ENCODE data around the gene TYW3. TPM values are rescaled to one million over a fixed set of nuclear protein-coding genes. Genes with fewer than 3 reads are reported as not detected.
A peak's percentile ranks its signal among the peaks of the same experiment; 100 is the strongest.
"Not testable (repeated sequence)": the region's sequence is repeated elsewhere in the genome, so short reads cannot be mapped to it uniquely, and the experiment has no call there.

Gene TYW3
- total RNA-seq, 1 donor from 2014 or later = 9.7 TPM

DNA sequence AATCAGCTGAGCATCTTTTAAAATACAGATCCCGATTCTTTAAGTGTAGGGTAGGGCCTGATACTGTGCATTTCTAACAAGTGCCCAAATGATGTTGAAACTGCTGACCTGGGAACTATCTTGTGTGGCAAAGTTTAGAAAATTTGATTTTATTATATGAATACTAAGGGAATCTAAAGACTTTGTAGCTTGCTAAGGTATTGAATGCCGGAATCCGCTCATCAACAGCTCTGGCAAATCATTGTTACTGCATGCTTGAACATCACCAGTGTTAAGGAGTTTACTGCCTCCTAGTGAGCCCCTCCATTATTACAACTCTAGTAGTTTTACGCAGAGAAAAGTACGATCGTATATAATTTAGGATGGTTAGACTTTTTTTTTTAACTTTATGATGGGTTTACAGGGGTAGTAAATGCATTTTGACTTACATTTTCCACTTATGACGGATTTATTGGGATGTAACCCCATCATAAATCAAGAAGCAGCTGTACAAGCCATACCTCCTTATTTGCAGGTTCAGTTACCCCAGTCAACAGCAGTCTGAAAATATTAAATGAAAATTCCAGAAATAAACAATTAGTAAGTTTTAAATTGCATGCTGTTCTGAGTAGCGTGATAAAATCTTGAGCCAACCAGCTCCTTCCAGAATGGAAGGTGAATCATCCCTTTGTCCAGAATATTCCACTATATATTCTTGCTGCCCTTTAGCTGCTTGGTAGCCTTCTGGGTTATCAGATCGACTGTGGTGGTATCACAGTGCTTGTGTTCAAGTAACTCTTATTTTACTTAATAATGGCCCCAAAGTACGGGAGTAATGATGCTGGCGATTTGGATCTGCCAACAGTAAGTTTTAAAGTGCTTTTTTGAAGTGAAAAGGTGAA is 892 bp downstream of the TYW3 start:
- DNase-seq (ENCODE audit: low read depth) = peak; percentile 75
- Histone ChIP-seq H3K27me3 (ENCODE audit: control insufficient read depth, insufficient read depth, low read length) (no peaks in the 10 kb centered on the region), H3K4me3 (ENCODE audit: low read depth, low read length) (peak overlapping the region; percentile 49), H3K36me3 (ENCODE audit: control insufficient read depth, insufficient read depth, low read length) (peaks cover 3% of the 10 kb centered on the region)
- TF ChIP-seq, protein P1, sequence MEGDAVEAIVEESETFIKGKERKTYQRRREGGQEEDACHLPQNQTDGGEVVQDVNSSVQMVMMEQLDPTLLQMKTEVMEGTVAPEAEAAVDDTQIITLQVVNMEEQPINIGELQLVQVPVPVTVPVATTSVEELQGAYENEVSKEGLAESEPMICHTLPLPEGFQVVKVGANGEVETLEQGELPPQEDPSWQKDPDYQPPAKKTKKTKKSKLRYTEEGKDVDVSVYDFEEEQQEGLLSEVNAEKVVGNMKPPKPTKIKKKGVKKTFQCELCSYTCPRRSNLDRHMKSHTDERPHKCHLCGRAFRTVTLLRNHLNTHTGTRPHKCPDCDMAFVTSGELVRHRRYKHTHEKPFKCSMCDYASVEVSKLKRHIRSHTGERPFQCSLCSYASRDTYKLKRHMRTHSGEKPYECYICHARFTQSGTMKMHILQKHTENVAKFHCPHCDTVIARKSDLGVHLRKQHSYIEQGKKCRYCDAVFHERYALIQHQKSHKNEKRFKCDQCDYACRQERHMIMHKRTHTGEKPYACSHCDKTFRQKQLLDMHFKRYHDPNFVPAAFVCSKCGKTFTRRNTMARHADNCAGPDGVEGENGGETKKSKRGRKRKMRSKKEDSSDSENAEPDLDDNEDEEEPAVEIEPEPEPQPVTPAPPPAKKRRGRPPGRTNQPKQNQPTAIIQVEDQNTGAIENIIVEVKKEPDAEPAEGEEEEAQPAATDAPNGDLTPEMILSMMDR (IDR thresholded peaks at IDR 0.05; ENCODE audit: insufficient read depth, low read length, severe bottlenecking) = peak; percentile 64
- FAIRE-seq = no peak

DNA sequence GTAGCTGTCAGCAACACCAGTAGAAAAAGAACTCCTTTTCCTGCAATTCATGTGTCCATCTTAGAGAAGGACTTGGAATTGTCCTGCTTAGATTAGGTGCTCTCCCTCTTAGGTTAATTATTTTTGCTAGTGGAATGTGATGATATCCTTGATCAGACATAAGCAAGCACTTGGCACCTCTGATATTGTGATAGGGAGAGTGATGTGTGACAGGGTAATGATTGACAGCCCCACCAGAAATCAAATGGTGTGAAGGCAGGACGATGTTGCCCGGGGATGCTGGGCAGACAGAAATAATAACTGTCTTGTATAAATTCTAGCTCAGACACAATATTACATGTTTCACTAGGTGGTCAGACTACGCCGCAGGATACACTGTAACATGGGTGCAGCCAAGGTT is 4.4 kb downstream of the TYW3 start:
- no peaks in the 10 kb centered on the region for H3K27me3 ChIP-seq (ENCODE audit: control insufficient read depth, insufficient read depth, low read length)
- DNase-seq (ENCODE audit: low read depth) (no peak), FAIRE-seq (no peak)
- TF ChIP-seq, protein P1 (IDR thresholded peaks at IDR 0.05; ENCODE audit: insufficient read depth, low read length, severe bottlenecking) = no peak
- peaks cover 5% of the 10 kb centered on the region for H3K36me3 ChIP-seq (ENCODE audit: control insufficient read depth, insufficient read depth, low read length)
- no peak overlapping the region for H3K4me3 ChIP-seq (ENCODE audit: low read depth, low read length)

DNA sequence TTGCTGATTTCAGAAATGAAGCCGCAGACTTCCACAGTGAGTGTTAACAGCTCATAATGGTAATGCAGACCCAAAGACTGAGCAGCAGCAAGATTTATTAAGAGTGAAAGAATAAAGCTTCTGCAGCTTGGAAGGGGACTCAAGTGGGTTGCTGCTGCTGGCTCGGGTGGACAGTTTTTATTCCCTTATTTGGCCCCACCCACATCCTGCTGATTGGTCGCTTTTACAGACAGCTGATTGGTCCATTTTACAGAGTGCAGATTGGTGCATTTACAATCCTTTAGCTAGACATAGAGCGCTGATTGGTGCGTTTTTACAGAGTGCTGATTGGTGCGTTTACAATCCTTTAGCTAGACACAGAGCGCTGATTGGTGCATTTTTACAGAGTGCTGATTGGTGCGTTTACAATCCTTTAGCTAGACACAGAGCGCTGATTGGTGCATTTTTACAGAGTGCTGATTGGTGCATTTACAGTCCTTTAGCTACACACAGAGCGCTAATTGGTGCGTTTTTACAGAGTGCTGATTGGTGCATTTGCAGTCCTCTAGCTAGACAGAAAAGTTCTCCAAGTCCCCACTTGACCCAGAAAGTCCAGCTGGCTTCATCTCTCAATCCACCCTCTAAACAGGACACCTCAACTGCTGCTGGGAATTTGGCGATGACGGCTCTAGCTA is 7.5 kb downstream of the TYW3 start:
- not testable (repeated sequence) for FAIRE-seq

DNA sequence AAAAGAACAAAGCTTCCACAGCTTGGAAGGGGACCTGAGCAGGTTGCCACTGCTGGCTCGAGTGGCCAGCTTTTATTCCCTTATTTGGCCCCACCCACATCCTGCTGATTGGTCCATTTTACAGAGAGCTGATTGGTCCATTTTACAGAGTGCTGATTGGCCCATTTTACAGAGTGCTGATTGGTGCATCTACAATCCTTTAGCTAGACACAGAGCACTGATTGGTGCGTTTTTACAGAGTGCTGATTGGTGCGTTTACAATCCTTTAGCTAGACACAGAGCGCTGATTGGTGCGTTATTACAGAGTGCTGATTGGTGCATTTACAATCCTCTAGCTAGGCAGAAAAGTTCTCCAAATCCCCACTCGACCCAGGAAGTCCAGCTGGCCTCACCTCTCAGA is 12.3 kb downstream of the TYW3 start:
- not testable (repeated sequence) for H3K36me3 ChIP-seq (ENCODE audit: control insufficient read depth, insufficient read depth, low read length); FAIRE-seq

More for the DNA sequence above, 7.5 kb downstream of the TYW3 start:
- DNase-seq (ENCODE audit: low read depth); H3K36me3 ChIP-seq (ENCODE audit: control insufficient read depth, insufficient read depth, low read length); H3K4me3 ChIP-seq (ENCODE audit: low read depth, low read length); H3K27me3 ChIP-seq (ENCODE audit: control insufficient read depth, insufficient read depth, low read length): not testable (repeated sequence)

DNA sequence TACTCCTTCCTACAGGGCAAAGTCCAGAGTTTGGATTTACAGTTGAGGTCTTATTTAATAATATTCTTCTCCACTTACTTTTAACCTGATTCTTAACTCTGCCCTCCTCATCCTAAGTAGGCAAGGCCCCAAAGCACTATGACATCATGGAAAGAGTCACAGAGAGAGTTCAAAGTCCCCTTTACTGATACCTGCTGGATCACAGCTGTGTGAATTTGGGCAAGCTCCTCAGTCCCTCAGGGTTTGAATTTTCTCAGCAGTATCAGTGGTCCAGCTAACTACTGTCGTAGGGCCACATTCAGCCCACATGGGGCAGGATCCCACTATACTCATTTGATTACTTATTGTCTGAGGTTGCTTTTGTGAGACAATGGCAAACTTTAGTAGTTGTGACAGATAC is 16.0 kb downstream of the TYW3 start:
- DNase-seq (ENCODE audit: low read depth) (no peak), FAIRE-seq (no peak)
- Histone ChIP-seq H3K27me3 (ENCODE audit: control insufficient read depth, insufficient read depth, low read length) (no peaks in the 10 kb centered on the region), H3K4me3 (ENCODE audit: low read depth, low read length) (no peak overlapping the region), H3K36me3 (ENCODE audit: control insufficient read depth, insufficient read depth, low read length) (peaks cover 5% of the 10 kb centered on the region)
- TF ChIP-seq, protein P1 (IDR thresholded peaks at IDR 0.05; ENCODE audit: insufficient read depth, low read length, severe bottlenecking) = no peak

More for the DNA sequence above, 12.3 kb downstream of the TYW3 start:
- DNase-seq (ENCODE audit: low read depth); H3K4me3 ChIP-seq (ENCODE audit: low read depth, low read length); H3K27me3 ChIP-seq (ENCODE audit: control insufficient read depth, insufficient read depth, low read length): not testable (repeated sequence)

DNA sequence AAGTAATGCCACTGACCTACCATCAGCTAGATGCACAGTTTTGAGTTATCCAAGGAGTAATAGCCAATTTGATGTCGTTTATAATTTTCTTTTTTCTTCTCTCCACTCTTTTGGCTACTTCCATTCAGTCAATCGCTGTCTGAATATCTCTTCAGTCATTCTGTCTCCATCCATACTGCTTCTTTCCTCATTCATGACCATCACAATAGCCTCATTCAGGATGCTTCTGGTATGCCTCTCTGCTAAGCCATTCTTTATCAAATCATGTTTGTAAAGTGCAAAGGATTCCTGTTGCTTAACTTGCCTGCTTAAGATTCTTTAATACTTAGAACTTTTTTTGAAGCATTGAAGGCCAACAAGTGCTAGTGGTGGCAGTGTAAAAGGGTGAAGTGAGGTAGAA is 20.2 kb downstream of the TYW3 start:
- Histone ChIP-seq H3K4me3 (ENCODE audit: low read depth, low read length) (no peak overlapping the region), H3K27me3 (ENCODE audit: control insufficient read depth, insufficient read depth, low read length) (no peaks in the 10 kb centered on the region), H3K36me3 (ENCODE audit: control insufficient read depth, insufficient read depth, low read length) (peaks cover 4% of the 10 kb centered on the region)
- TF ChIP-seq, protein P1 (IDR thresholded peaks at IDR 0.05; ENCODE audit: insufficient read depth, low read length, severe bottlenecking) = no peak
- no peak for DNase-seq (ENCODE audit: low read depth)
- FAIRE-seq = no peak
